Neutrophil (primary cell): ENCODE data around the gene DGCR8.
A peak's percentile ranks its signal among the peaks of the same experiment; 100 is the strongest.

Experiments
- H3K27ac ChIP-seq: fragments of 200-600 bp; sonication (generic); 2 replicates; pipeline ENCODE4 v1.5.1; 2016; ENCODE audit warnings: mild to moderate bottlenecking, moderate library complexity
- H3K27me3 ChIP-seq: fragments of 200-600 bp; sonication (generic); 2 replicates; pipeline ENCODE4 v1.6.0; 2016; ENCODE audit warnings: mild to moderate bottlenecking
- H3K36me3 ChIP-seq: fragments of 200-600 bp; sonication (generic); 2 replicates; pipeline ENCODE4 v1.5.1; 2017
- H3K4me1 ChIP-seq, 2 experiments: fragments of 200-600 bp in 1 of 2; sonication (generic) in 1 of 2; 1 replicate in 1 of 2; 2 replicates in 1 of 2; pipeline versions ENCODE4 v1.5.1 to v1.6.1; 2013 to 2016; ENCODE audit warnings: low read depth in 1 of 2, low read length in 1 of 2, mild to moderate bottlenecking in 1 of 2, moderate library complexity in 1 of 2; ENCODE audit not compliant: control insufficient read depth in 1 of 2, insufficient read depth in 1 of 2
- H3K4me3 ChIP-seq, 2 experiments: fragments of 200-600 bp in 1 of 2; sonication (generic) in 1 of 2; 1 replicate in 1 of 2; 2 replicates in 1 of 2; pipeline ENCODE4 v1.5.1; 2013 to 2016; ENCODE audit warnings: low read depth in 1 of 2, low read length in 1 of 2, mild to moderate bottlenecking in 1 of 2, moderate library complexity in 1 of 2
- H3K9me3 ChIP-seq: fragments of 200-600 bp; sonication (generic); 2 replicates; pipeline ENCODE4 v1.5.1; 2016
- CTCF ChIP-seq: fragments of 200-600 bp; sonication (generic); IDR thresholded peaks from 2 replicates; pipeline ENCODE4 v1.5.1; 2016; ENCODE audit warnings: antibody characterized with exemption

The DGCR8 gene

GRCh38 chr22:20088263-20088648 lies 8.2 kb downstream of the DGCR8 start:
- H3K9me3 ChIP-seq, result no peaks in the 10 kb centered on the region
- TF ChIP-seq CTCF, result no peak
- no peaks in the 10 kb centered on the region for H3K27me3 ChIP-seq
- no peak overlapping the region for H3K27ac ChIP-seq
- no peak overlapping the region for H3K4me3 ChIP-seq
- peaks cover 72% of the 10 kb centered on the region for H3K36me3 ChIP-seq
- H3K4me1 ChIP-seq, result peaks cover 14 to 19% of the 10 kb centered on the region in 2 experiments

DNA sequence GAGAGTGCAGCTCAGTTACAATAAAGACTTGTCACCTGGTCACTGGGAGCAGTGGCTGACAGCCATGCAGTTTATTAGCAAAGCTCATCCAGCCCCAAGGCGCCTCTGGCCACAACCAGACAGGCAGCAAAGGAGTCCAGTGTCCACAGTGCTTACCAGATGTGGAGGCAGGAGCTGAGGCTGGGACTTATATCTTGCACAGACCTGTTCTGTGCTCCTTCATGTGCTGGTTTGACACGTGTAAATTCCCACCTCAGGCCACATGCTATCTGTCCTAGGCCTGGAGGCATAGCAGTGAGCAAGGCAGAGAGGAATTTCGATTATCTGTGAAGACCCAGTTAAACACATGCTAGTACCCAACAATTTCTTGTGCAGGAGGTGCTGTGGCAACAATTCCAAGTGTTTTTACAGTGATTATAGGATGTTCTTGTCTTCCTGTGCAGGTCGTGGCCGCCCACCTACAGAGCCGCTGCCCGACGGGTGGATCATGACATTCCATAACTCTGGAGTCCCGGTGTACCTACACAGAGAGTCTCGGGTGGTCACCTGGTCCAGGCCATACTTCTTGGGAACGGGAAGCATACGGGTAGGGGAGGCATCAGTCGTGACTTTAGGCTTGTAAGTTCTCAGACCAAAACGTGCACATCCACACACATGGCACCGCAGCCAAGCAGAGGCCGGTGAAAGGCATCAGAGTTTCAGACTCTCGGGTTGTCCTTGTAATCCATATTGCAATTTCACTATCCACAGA lies 9.4 kb downstream of the DGCR8 start:
- Histone ChIP-seq H3K4me1 (peaks cover 3 to 8% of the 10 kb centered on the region in 2 experiments), H3K36me3 (peaks cover 83% of the 10 kb centered on the region), H3K27ac (no peak overlapping the region), H3K4me3 (no peak overlapping the region), H3K9me3 (no peaks in the 10 kb centered on the region), H3K27me3 (no peaks in the 10 kb centered on the region)
- no peak for TF ChIP-seq CTCF

DNA sequence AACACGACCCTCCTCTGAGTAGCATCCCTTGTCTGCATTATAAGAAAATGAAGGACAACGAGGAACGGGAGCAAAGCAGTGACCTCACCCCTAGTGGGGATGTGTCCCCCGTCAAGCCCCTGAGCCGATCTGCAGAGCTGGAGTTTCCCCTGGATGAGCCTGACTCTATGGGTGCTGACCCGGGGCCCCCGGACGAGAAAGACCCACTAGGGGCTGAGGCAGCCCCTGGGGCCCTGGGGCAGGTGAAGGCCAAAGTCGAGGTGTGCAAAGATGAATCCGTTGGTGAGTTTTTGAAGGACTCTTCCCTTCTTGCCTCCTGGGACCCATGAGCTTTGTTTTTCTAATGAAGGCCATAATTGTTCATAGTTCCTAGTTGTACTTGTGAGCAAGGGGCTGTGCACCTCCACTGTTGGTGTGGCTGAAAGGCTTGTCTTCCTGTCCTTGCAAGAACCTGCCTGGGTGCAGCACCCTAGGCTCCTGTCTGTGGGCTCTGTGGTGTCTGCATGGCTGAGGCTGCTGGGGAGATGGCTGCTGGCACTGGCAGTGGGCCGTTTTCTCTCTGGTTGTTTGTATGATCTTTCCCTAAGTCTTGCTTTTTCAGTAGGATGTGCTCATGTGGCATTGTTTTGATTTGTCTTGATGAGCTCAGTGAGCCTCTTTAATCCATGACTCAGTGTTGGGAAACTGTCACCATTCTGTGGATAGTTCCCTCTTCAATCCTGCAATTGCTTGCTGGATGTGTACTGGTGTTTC lies 10.1 kb downstream of the DGCR8 start:
- Histone ChIP-seq H3K9me3 (no peaks in the 10 kb centered on the region), H3K27me3 (no peaks in the 10 kb centered on the region), H3K4me3 (no peak overlapping the region), H3K36me3 (peaks cover 91% of the 10 kb centered on the region), H3K4me1 (peaks cover 0 to under 1% of the 10 kb centered on the region in 2 experiments), H3K27ac (peak overlapping the region; percentile 2)
- no peak for TF ChIP-seq CTCF

DNA sequence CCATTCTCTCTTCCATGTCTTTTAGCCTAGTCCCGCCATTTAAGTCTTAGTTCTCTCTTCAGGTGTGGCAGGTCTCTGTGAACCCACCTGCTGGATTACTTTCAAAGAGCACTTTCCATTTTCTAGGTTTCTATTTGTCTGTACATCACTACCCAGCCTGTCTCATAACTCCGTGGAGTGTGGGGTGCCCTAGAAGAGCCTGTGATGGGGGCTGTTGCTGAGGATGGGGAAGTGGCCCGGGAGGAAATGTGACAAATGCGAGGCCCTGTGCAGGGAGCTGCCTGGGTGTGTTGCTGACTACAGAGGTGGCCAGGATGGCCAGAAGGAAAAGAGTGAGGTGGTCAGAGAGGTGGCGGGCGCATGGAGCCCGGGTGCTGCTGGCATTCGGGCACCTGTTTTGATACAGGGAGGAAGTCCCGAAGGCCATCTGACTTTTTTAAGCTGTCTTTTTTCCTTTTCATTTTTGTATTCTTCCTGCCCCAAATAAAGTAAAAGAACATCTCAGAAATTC lies 10.7 kb downstream of the DGCR8 start:
- Histone ChIP-seq H3K9me3 (no peaks in the 10 kb centered on the region), H3K36me3 (peaks cover 97% of the 10 kb centered on the region), H3K4me3 (no peak overlapping the region), H3K27me3 (no peaks in the 10 kb centered on the region), H3K4me1 (no peaks in the 10 kb centered on the region), H3K27ac (peak overlapping the region; percentile 2)
- no peak for TF ChIP-seq CTCF

- Histone ChIP-seq H3K4me1 (no peaks in the 10 kb centered on the region), H3K9me3 (no peaks in the 10 kb centered on the region), H3K27ac (no peak overlapping the region), H3K36me3 (peaks cover 92% of the 10 kb centered on the region), H3K27me3 (no peaks in the 10 kb centered on the region), H3K4me3 (no peak overlapping the region)
- TF ChIP-seq CTCF, result no peak
These were observed 11.8 kb downstream of the DGCR8 start for GRCh38 chr22:20091690-20092476.
